HEK293 (cell line): ENCODE measurements around the gene CORO1C.

Experiments used
- KLF10 ChIP-seq: fragments of 450-650 bp; IDR thresholded peaks from 2 replicates; pipeline ENCODE4 v1.5.1; 2018; ENCODE audit warnings: missing biosample characterization, mild to moderate bottlenecking, missing genetic modification characterization
- ZBTB1 ChIP-seq: fragments of 450-650 bp; formaldehyde crosslinking; IDR thresholded peaks from 2 replicates; pipeline ENCODE4 v1.5.1; 2016; ENCODE audit warnings: missing biosample characterization, missing genetic modification characterization
- ZNF140 ChIP-seq: fragments of 450-650 bp; formaldehyde crosslinking; IDR thresholded peaks from 2 replicates; pipeline ENCODE4 v1.5.1; 2016; ENCODE audit warnings: missing biosample characterization, missing genetic modification characterization
- ZNF146 ChIP-seq: fragments of 450-650 bp; formaldehyde crosslinking; IDR thresholded peaks from 2 replicates; pipeline ENCODE4 v1.5.1; 2016; ENCODE audit warnings: missing biosample characterization, missing genetic modification characterization
- ZNF274 ChIP-seq, 2 experiments: fragments of 200-500 bp in 1 of 2; fragments of 450-650 bp in 1 of 2; sonication (Bioruptor generic) in 1 of 2; formaldehyde crosslinking in 1 of 2; IDR thresholded peaks; 2 replicates each; pipeline versions ENCODE4 v1.5.1 to v1.6.1; 2014 to 2016; ENCODE audit warnings: borderline replicate concordance in 1 of 2, inconsistent platforms in 1 of 2, low read length in 1 of 2, missing biosample characterization in 1 of 2, missing genetic modification characterization in 1 of 2
- ZNF521 ChIP-seq: fragments of 450-650 bp; formaldehyde crosslinking; IDR thresholded peaks from 2 replicates; pipeline ENCODE4 v1.5.1; 2017; ENCODE audit warnings: missing biosample characterization, mild to moderate bottlenecking, missing genetic modification characterization
- ZNF571 ChIP-seq: fragments of 450-650 bp; formaldehyde crosslinking; IDR thresholded peaks from 2 replicates; pipeline ENCODE4 v1.5.0; 2017; ENCODE audit warnings: missing biosample characterization, missing genetic modification characterization
- ZNF768 ChIP-seq: fragments of 450-650 bp; formaldehyde crosslinking; IDR thresholded peaks from 2 replicates; pipeline ENCODE4 v1.5.1; 2018; ENCODE audit warnings: missing biosample characterization, mild to moderate bottlenecking, missing genetic modification characterization
- ZNF785 ChIP-seq: fragments of 450-650 bp; formaldehyde crosslinking; IDR thresholded peaks from 2 replicates; pipeline ENCODE4 v1.5.1; 2016; ENCODE audit warnings: missing biosample characterization, missing genetic modification characterization
- TF ChIP-seq, protein P1 (sequence below): fragments of 450-650 bp; formaldehyde crosslinking; IDR thresholded peaks from 2 replicates; pipeline ENCODE4 v1.5.1; 2017; ENCODE audit warnings: missing biosample characterization, missing genetic modification characterization
- TF ChIP-seq, protein P2 (sequence below): fragments of 450-650 bp; formaldehyde crosslinking; IDR thresholded peaks from 2 replicates; pipeline ENCODE4 v1.5.1; 2016; ENCODE audit warnings: missing biosample characterization, missing genetic modification characterization
- TF ChIP-seq, protein P3 (sequence below): sonication (generic); formaldehyde crosslinking; IDR thresholded peaks from 2 replicates; pipeline ENCODE4 v1.8.1; 2022; ENCODE audit warnings: mild to moderate bottlenecking, moderate library complexity, missing genetic modification reagents
- TF ChIP-seq, protein P4 (sequence below): fragments of 450-650 bp; formaldehyde crosslinking; IDR thresholded peaks from 2 replicates; pipeline ENCODE4 v1.5.1; 2016; ENCODE audit warnings: missing biosample characterization, missing genetic modification characterization

DNA sequence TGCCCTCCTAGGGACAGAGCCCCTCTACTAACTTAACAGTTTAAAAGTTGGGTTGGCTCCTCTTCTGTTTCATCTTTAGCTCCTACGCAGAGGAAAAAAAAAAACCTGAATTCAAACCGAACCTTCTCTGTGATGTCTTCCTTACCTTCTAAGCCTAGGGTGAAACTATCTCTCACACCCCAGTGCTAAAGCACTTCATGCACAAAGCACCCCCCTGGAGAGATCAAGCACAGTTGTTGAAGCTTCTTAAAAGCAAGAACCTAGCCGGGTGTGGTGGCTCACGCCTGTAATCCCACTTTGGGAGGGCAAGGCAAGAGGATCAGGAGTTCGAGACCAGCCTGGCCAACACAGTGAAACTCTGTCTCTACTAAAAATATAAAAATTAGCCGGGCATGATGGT, 37.6 kb downstream of the CORO1C start:
- TF ChIP-seq ZBTB1 (tag by site-specific recombination) (no peak), ZNF785 (tag by site-specific recombination) (no peak), ZNF146 (no peak), ZNF768 (tag by site-specific recombination) (no peak), ZNF140 (no peak), ZNF521 (no peak), KLF10 (tag by site-specific recombination) (no peak), ZNF571 (tag by site-specific recombination) (no peak), ZNF274 (IDR thresholded peaks at IDR 0.05; ENCODE audit: low read length) (no peak), ZNF274 (tag by site-specific recombination; IDR thresholded peaks at IDR 0.05; ENCODE audit: borderline replicate concordance) (no peak)
- TF ChIP-seq, protein P1, sequence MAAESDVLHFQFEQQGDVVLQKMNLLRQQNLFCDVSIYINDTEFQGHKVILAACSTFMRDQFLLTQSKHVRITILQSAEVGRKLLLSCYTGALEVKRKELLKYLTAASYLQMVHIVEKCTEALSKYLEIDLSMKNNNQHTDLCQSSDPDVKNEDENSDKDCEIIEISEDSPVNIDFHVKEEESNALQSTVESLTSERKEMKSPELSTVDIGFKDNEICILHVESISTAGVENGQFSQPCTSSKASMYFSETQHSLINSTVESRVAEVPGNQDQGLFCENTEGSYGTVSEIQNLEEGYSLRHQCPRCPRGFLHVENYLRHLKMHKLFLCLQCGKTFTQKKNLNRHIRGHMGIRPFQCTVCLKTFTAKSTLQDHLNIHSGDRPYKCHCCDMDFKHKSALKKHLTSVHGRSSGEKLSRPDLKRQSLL (tag by site-specific recombination) = no peak
- TF ChIP-seq, protein P2, sequence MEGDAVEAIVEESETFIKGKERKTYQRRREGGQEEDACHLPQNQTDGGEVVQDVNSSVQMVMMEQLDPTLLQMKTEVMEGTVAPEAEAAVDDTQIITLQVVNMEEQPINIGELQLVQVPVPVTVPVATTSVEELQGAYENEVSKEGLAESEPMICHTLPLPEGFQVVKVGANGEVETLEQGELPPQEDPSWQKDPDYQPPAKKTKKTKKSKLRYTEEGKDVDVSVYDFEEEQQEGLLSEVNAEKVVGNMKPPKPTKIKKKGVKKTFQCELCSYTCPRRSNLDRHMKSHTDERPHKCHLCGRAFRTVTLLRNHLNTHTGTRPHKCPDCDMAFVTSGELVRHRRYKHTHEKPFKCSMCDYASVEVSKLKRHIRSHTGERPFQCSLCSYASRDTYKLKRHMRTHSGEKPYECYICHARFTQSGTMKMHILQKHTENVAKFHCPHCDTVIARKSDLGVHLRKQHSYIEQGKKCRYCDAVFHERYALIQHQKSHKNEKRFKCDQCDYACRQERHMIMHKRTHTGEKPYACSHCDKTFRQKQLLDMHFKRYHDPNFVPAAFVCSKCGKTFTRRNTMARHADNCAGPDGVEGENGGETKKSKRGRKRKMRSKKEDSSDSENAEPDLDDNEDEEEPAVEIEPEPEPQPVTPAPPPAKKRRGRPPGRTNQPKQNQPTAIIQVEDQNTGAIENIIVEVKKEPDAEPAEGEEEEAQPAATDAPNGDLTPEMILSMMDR (tag by site-specific recombination) = no peak
- TF ChIP-seq, protein P3, sequence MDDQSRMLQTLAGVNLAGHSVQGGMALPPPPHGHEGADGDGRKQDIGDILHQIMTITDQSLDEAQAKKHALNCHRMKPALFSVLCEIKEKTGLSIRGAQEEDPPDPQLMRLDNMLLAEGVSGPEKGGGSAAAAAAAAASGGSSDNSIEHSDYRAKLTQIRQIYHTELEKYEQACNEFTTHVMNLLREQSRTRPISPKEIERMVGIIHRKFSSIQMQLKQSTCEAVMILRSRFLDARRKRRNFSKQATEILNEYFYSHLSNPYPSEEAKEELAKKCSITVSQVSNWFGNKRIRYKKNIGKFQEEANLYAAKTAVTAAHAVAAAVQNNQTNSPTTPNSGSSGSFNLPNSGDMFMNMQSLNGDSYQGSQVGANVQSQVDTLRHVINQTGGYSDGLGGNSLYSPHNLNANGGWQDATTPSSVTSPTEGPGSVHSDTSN (CRISPR knock-in tag) = no peak
- TF ChIP-seq, protein P4, sequence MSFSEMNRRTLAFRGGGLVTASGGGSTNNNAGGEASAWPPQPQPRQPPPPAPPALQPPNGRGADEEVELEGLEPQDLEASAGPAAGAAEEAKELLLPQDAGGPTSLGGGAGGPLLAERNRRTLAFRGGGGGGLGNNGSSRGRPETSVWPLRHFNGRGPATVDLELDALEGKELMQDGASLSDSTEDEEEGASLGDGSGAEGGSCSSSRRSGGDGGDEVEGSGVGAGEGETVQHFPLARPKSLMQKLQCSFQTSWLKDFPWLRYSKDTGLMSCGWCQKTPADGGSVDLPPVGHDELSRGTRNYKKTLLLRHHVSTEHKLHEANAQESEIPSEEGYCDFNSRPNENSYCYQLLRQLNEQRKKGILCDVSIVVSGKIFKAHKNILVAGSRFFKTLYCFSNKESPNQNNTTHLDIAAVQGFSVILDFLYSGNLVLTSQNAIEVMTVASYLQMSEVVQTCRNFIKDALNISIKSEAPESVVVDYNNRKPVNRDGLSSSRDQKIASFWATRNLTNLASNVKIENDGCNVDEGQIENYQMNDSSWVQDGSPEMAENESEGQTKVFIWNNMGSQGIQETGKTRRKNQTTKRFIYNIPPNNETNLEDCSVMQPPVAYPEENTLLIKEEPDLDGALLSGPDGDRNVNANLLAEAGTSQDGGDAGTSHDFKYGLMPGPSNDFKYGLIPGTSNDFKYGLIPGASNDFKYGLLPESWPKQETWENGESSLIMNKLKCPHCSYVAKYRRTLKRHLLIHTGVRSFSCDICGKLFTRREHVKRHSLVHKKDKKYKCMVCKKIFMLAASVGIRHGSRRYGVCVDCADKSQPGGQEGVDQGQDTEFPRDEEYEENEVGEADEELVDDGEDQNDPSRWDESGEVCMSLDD (tag by site-specific recombination) = no peak
